Measurements from ENCODE around the gene MFN1. TPM values are rescaled to one million over a fixed set of nuclear protein-coding genes. Genes with fewer than 3 reads are reported as not detected.

MFN1 gene
- total RNA-seq, 1 experiment from 2014 or later = 45.2 TPM

- Histone ChIP-seq H2BK15ac (ENCODE audit: low read depth, low read length) (no peak overlapping the region), H3K4ac (ENCODE audit: low read depth, low read length) (no peak overlapping the region), H3K79me2 (ENCODE audit: insufficient read depth, low read length) (peaks cover 2% of the 10 kb centered on the region; the same call in 1 of the 2 replicates), H3K79me1 (ENCODE audit: insufficient read depth, low read depth, low read length, poor library complexity, severe bottlenecking) (peaks cover 3% of the 10 kb centered on the region), H2BK120ac (ENCODE audit: low read depth, low read length, poor library complexity, severe bottlenecking) (no peak overlapping the region), H3K14ac (ENCODE audit: insufficient read depth, low read length) (no peak overlapping the region), H3K9ac (ENCODE audit: extremely low read depth, insufficient read length, low read length) (no peak overlapping the region), H3T11ph (ENCODE audit: low read length) (no peak overlapping the region), H3K56ac (ENCODE audit: insufficient read length, low read depth, low read length) (no peak overlapping the region), H4K8ac (replicated peaks; ENCODE audit: insufficient read length, low read depth, low read length) (no peak overlapping the region), H3K27me3 (ENCODE audit: insufficient read depth, low read length) (no peaks in the 10 kb centered on the region), H3K18ac (ENCODE audit: insufficient read length, low read depth, low read length) (no peak overlapping the region), H3K4me1 (ENCODE audit: insufficient read depth, low read length) (no peaks in the 10 kb centered on the region), H3K23me2 (ENCODE audit: insufficient read length, low read depth, low read length, poor library complexity, severe bottlenecking) (no peaks in the 10 kb centered on the region), H2AK5ac (ENCODE audit: insufficient read length, low read length) (no peak overlapping the region), H2BK5ac (ENCODE audit: insufficient read length, low read length) (no peak overlapping the region), H2BK20ac (ENCODE audit: low read depth, low read length, poor library complexity, severe bottlenecking) (no peak overlapping the region), H3K9me3 (ENCODE audit: control insufficient read depth, low read depth, low read length) (no peaks in the 10 kb centered on the region), H3K4me2 (ENCODE audit: insufficient read depth, insufficient read length, low read length) (no peak overlapping the region), H4K5ac (ENCODE audit: insufficient read length, low read depth, low read length) (no peak overlapping the region), H2AFZ (ENCODE audit: low read length) (no peak overlapping the region), H2BK12ac (ENCODE audit: insufficient read length, low read depth, low read length) (no peak overlapping the region), H4K91ac (ENCODE audit: insufficient read length, low read depth, low read length) (no peak overlapping the region), H4K20me1 (ENCODE audit: control insufficient read depth, insufficient read depth, insufficient read length) (no peaks in the 10 kb centered on the region), H3K27ac (ENCODE audit: insufficient read length, low read depth, low read length) (no peak overlapping the region), H3K23ac (ENCODE audit: insufficient read length, low read depth, low read length) (no peak overlapping the region)
- Mint-ChIP-seq H3K4me1 (no peaks in the 10 kb centered on the region), H3K36me3 (ENCODE audit: insufficient read depth in 1 of 3, low read depth in 3 of 3) (peaks cover 42 to 78% (median 67%) of the 10 kb centered on the region in 3 experiments; a peak in 6 of 7 replicates), H3K9me3 (no peaks in the 10 kb centered on the region), H3K4me3 (no peak overlapping the region), H3K27me3 (ENCODE audit: low read depth) (no peaks in the 10 kb centered on the region), H3K27ac (no peak overlapping the region)
- DNase-seq = no peak
- WGBS (ENCODE audit: extremely low coverage, insufficient read length, low lambda C conversion rate) = no CpG with 5 or more reads among the region's 1 CpG
- no peak for TF ChIP-seq CTCF (conservative IDR thresholded peaks at IDR 0.05)
Observed at GRCh38 chr3:179330438-179330837, 17.1 kb upstream of the MFN1 start.
